ENCODE results near the gene IGFLR1.

DNA sequence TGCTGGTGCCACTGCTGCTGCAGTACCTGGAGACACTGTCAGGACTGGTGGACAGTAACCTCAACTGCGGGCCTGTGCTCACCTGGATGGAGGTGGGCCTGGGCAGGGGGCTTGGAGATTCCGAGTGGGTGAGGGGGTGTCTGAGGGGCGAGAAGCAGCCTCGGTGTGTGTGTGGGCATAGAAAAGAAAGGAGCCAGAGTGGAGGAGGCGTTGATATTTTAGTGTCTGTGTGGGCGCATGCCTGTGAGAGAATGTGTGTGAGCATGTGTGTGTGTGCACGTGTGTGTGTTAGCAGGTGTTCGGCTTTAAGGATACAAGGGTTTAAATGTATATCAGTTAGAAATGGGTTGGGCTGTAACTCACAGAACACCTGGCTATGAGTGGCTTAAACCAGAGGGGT is 36.8 kb upstream of the IGFLR1 start:
- TF ChIP-seq, protein P1, sequence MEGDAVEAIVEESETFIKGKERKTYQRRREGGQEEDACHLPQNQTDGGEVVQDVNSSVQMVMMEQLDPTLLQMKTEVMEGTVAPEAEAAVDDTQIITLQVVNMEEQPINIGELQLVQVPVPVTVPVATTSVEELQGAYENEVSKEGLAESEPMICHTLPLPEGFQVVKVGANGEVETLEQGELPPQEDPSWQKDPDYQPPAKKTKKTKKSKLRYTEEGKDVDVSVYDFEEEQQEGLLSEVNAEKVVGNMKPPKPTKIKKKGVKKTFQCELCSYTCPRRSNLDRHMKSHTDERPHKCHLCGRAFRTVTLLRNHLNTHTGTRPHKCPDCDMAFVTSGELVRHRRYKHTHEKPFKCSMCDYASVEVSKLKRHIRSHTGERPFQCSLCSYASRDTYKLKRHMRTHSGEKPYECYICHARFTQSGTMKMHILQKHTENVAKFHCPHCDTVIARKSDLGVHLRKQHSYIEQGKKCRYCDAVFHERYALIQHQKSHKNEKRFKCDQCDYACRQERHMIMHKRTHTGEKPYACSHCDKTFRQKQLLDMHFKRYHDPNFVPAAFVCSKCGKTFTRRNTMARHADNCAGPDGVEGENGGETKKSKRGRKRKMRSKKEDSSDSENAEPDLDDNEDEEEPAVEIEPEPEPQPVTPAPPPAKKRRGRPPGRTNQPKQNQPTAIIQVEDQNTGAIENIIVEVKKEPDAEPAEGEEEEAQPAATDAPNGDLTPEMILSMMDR (IDR thresholded peaks at IDR 0.05) = no peak
- TF ChIP-seq POLR2A (IDR thresholded peaks at IDR 0.05) = no peak

All from esophagus squamous epithelium (tissue), 4 donors.